Activated CD4-positive, CD25-positive, alpha-beta regulatory T cell treated with anti-CD3 and anti-CD28 coated beads, Interleukin-2, amount 50 U/mL, for 72 hours (primary cell): ENCODE data around the gene RNASE12.
"Not testable (repeated sequence)": the region's sequence is repeated elsewhere in the genome, so short reads cannot be mapped to it uniquely, and the experiment has no call there.

Experiments
- DNase-seq: peaks from one replicate; pipeline ENCODE4 v3.0.0; 2021

The RNASE12 gene

DNA sequence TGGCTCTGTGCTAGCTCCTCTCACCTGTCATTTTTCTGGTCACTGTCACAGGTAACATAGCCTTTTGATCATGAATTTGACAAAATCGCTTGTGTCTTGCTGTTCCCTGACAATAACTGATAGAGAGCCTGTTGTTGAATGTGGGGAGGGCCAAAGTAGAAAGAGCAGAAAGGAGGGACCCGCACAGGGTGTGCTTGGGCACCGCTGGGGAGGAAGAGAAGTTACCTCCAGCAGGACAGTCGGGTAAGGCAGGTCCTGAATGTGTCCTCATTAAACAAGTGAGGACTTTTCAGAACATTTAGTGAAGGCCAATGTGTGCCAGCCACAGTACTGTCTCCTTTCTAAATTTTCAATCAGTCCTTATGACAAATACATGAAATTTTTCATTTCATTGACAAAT lies at the start of gene RNASE12:
TSS of gene RNASE12 (minus strand) at position 142 of the 400 bp plus-strand sequence. CDS start 653 bp downstream, outside the sequence.
- DNase-seq, result no peak

GRCh38 chr14:20632831-20633691 lies 41.9 kb upstream of the RNASE12 start:
- DNase-seq, result peak; percentile 57

GRCh38 chr14:20632448-20632830 lies 41.3 kb upstream of the RNASE12 start:
- DNase-seq, result no peak

- DNase-seq, result no peak
Observed at GRCh38 chr14:20631880-20632389, 40.8 kb upstream of the RNASE12 start.

DNA sequence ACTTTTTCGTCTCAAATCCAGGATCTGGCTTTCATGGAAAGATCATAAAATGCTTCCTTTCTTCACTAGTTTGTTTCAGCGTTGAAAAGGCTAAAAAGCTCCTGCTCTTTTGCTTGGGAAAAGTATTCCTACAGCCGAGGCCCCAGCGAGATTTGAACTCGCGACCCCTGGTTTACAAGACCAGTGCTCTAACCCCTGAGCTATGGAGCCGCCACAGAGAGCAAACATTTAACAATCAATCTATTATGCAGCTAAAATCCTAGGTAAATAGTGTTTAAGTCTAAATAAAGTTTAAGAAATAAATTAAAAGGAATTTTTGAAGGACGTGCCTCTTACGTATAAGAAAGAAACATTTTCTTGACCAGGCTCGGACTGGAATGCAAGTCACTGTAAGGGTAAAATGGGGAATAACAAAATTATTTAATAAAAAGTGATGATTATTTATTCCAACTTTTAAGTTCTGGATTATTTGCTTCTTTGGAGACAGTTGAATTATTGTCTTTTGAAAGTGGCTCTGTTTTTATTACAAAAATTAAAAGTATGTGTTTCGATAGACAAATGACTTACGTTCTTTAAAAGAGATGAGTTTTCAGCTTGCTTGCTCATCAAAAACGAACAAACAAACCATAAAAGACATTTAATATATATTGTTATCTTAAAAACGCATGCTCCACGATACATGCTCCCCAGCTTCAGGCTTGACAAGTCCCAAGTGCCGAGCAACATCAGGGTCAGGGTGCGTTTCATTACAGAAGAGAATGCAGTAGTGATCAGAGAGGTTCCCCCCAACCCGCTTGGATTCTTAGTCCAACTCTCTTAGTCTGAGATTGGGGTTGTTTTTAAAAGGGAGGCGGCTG lies 40.1 kb upstream of the RNASE12 start:
- no peak for DNase-seq

DNA sequence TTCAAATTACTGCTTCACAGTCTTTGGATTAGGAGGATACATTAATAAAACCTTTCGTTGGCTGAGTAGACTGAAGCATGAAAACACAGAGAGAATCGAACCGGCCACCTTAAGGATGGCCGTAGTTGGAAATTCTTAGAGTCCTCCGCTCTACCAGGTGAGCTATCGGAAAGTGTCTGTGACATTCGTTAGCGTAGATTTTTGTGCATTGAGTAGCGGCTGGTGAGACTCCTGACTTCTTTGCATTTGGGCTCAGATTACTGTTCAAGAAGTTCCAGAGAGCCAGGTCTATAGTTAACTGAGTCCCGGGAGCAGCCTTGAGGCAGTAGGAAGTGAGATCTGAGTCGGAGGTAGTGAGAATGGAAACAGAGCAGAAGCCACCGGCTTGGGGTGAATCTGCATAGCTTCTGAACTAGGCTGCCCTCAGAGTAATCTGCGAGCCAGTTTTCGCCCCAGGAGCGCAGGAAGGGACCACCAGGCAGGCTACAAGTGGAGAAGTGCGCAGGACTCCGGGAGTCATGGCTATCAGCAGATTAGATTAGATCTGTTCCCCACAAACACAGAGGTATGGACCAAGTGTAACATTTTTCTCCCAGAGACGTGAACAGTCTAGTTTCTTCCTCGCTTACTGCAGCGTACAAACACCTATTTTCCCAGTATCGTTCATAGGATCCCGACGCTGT lies 39.3 kb upstream of the RNASE12 start:
- DNase-seq, result no peak

DNA sequence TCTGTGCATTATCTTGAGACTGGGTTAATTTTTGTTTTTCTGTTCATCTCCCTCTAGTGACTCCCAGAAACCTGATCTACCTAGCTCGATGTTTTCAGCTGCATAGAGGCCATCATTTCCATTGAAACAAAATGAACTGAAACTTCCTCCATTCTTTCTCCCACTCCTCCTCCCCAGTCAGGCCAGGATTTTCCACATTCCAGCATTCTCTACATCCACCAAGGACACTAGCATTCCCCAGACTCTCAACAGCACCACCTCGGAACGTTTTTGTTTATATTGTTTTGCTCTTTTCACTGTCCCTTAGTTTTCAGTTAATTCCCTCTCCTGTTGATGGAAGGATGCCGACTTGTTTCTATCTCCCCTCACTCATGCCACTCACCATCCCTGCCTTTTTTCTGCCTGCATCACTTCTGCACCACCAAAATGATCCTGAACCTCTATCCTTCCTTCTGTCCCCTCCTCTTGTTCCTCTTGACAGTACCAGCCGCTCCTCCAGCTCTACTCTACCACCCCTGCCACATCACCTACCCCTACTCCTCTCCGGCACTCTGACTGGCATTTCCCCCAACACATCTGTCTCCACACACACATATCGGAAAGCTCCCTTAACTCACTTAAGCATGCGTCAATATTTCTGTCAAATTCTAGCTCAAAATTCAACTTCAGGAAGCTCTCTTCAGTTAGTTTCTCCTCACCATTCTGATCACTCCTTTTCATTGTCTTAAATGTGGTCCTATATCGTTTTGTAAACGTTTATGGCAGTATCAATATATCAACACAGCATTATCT lies 37.1 kb upstream of the RNASE12 start:
- no peak for DNase-seq

DNA sequence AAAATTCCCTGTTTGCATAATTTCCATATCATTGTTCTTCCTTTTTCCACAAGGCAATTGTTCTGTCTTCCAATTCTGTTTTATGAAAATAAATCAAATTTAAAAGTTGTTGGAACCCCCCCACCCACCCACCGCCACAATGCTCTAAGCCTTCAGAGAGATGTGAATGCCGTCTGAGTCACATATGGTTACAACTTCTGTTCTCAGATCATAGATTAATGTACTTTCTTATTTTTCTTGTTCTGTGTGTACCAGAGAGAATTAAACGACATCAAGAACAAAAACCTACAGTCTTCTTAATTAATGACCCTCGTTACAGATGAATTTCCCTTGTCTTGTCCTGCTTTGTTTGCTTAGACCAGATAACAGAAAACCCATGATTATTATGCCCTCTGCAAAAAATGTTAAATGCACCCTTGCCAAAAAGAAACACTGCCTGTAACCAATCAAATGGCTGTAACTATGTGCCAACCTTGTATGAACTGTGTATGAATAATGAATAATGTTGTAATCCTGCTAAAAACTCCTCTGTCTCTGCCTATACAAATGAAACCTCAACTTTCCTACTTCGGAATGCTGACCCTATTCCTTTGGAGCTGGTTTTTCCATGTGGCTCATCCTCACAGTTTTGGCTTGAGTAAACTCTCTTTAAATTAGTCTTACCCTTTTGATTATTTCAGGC lies 36.3 kb upstream of the RNASE12 start:
- no peak for DNase-seq

DNA sequence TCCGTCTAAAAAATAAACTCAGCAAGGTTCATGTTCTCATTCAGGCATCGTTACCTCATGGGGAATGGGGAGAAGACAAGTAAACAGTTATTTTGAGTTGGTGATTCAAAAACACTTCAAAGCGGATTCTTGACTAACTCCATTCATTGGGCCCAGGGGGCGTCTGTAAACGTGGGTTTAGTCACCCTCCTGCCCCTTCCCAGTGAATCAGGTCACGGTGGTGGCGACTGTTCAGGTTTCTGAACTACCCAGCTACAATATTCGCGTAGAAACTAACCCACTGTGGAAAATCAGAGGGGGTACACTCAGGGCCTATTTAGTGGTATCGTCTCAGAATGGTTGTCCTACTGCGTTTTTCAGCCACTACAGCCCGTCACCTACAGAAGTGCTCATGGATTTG lies 35.1 kb upstream of the RNASE12 start:
- DNase-seq, result no peak

GRCh38 chr14:20624495-20625070 lies 33.4 kb upstream of the RNASE12 start:
- no peak for DNase-seq

DNA sequence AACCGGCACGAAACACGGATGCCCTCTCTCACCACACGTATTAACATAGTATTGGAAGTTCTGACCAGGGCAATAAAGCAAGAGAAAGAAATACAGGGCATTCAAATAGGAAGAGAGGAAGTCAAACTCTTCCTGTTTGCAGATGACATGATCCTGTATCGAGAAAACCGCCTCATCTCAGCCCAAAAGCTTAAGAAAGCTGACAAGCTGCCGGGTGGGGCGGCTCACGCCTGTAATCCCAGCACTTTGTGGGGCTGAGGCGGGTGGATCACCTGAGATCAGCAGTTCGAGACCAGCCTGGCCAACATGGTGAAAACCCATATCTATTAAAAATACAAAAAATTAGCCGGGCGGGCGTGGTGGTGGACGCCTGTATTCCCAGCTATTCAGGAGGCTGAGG lies 32.6 kb upstream of the RNASE12 start:
- DNase-seq, result no peak

DNA sequence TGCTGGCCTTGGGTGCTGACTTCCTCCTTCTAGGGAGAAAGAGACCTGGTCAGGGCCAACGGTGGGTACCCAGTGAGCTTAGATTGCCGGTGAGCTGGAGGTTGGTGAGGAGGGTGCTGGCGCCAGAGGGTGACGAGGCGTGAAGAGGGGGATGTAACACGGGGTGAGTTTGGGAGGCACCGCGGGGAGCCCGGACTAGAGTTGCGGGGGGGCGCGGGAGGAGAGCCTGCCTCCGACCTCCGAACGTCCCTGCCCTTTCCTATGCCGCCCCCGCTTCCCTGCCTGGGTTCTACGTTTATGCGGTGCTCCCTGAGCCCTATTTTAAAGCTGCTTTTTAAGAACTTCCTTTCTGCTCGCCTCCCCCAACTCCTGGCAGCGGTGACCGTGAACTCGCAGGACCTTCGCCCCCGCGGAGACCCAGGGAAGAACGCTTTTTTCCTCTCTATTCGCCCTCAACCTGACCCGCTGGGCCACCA lies 31.7 kb upstream of the RNASE12 start:
- DNase-seq, result no peak

DNA sequence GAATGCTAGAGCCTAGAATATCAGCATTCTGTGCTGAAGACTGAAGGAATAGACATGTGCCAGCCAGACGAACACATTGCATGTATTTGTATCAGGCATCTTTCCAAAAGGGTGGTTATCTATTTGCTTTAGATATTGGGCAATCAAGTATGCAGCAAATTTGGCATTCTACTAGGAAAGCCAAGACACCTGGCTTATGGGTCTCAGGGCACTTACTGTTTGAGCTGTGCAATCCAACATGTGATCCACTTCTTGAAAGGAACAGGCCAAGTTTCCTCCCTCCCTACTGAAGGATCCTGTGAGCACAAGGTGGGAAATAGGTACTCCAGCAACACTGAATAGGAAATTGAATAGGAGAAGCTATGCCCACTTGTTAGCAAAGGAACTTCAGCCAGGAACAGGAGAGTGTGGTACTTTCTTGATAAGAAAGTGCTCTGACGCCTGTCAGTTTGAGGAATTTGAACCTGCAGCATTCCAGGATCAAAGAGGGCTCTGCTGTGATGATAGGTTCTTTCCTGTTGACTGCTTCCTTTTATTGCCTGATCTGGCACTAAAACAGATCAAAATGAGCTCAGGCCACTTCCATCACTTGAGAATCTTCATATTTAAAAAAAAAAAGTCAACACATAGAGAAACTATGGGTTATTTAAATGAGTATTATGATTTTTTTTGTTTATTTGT lies 29.8 kb upstream of the RNASE12 start:
- no peak for DNase-seq

GRCh38 chr14:20619688-20620087 lies 28.5 kb upstream of the RNASE12 start:
- not testable (repeated sequence) for DNase-seq

DNA sequence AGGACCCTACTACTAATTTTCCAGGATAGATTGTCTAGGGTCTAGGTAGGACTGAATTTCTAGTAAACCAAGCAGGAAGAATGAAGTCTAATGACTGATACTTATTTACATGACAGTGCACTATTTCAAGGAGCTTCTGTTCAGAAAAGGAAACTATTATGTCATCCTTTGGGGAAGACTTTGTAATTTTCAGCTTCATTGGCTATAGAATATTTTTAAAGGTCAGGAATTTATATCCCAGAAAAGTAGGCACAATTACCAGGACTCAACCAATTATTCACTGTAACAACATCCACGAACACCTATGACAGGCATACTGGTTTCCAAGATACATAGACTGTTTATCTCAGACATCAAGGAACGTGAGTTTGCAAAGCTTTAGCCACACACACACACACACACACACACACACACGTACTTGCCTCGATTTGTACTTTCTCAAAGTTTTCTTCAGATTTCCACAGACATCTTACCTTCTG lies 27.1 kb upstream of the RNASE12 start:
- no peak for DNase-seq

GRCh38 chr14:20617138-20618003 lies 26.2 kb upstream of the RNASE12 start:
- DNase-seq, result no peak

- DNase-seq, result no peak
Observed at GRCh38 chr14:20615996-20616395, 24.8 kb upstream of the RNASE12 start.

- DNase-seq, result no peak
Observed at GRCh38 chr14:20614038-20614840, 23.1 kb upstream of the RNASE12 start.
